Colonic mucosa (tissue), 4 donors: ENCODE results near the gene ADPGK. TPM values are rescaled to one million over a fixed set of nuclear protein-coding genes. Genes with fewer than 3 reads are reported as not detected.

Source experiments
- DNase-seq: peaks from one replicate; pipeline ENCODE4 v3.0.0-alpha.2; 2020
- H3K27ac ChIP-seq: fragments of 200-600 bp; one replicate; pipeline ENCODE4 v1.8.0; 2021
- H3K27me3 ChIP-seq: fragments of 200-600 bp; one replicate; pipeline ENCODE4 v1.8.0; 2021
- H3K36me3 ChIP-seq: fragments of 200-600 bp; one replicate; pipeline ENCODE4 v1.8.0; 2021
- H3K4me1 ChIP-seq: fragments of 200-600 bp; one replicate; pipeline ENCODE4 v1.8.0; 2021; ENCODE audit warnings: mild to moderate bottlenecking
- H3K4me3 ChIP-seq: fragments of 200-600 bp; one replicate; pipeline ENCODE4 v1.8.0; 2021
- H3K9ac ChIP-seq, 2 donors: one replicate each; pipeline ENCODE4 v1.7.0; 2013; ENCODE audit warnings: control low read depth in 2 of 2, low read depth in 2 of 2, low read length in 2 of 2
- H3K9me3 ChIP-seq: fragments of 200-600 bp; one replicate; pipeline ENCODE4 v1.8.0; 2021
- CTCF ChIP-seq: fragments of 200-600 bp; IDR thresholded peaks from one replicate; pipeline ENCODE4 v1.8.0; 2022; ENCODE audit warnings: antibody characterized with exemption, mild to moderate bottlenecking
- intact Hi-C: fragments of 100-400 bp; cut with DNase I; formaldehyde crosslinking; loops from one replicate; pipeline ENCODE4 v1.14.1; 2022
- total RNA-seq, 2 donors: library from RNA; stranded (reverse); fragmentation: NEBNext Ultra II Directional in 1 of 2; extraction: Animal tissue kit (Norgen Biotek cat#: 25700) in 1 of 2; gene quantifications; one replicate each; pipeline ENCODE4 v1.2.1, GENCODE V29; 2021
- donor health status: healthy.
- donor health status: DM: no; HTN: no; CAD: no.
- donor health status: DM: no; HTN: no; CAD: no.

Gene ADPGK
- total RNA-seq, 2 donors from 2014 or later: 29.8 to 44.6 TPM

DNA sequence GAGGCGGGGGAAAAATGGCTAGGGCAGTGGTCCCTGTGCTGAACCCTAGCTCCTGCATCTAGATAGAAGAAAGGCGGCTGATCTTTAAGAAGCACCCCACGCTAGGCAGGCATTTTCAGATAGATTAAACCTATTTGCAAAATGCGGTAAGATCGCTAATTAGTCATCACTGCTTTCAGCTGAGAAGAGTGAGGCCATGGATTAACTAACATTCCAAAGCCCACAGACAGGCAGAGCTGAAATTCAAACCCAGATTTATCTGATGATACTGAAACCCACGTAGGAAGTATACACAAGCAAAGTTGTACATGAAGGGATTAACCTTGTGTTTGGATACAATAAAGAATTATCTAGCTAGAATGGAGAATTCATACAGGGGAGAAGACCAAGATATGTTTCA is 4.8 kb downstream of the ADPGK start:
- no peaks in the 10 kb centered on the region for H3K27me3 ChIP-seq
- no peak for TF ChIP-seq CTCF
- peaks cover 10% of the 10 kb centered on the region for H3K4me1 ChIP-seq
- no peak for DNase-seq
- intact Hi-C loops: loop anchor here (10.0 kb wide), 1 partner anchor 496 kb away; no protein-coding TSS in a partner anchor
- no peaks in the 10 kb centered on the region for H3K36me3 ChIP-seq
- no peak overlapping the region for H3K4me3 ChIP-seq
- H3K9me3 ChIP-seq: no peaks in the 10 kb centered on the region
- H3K27ac ChIP-seq: no peak overlapping the region
- H3K9ac ChIP-seq: no peak overlapping the region

DNA sequence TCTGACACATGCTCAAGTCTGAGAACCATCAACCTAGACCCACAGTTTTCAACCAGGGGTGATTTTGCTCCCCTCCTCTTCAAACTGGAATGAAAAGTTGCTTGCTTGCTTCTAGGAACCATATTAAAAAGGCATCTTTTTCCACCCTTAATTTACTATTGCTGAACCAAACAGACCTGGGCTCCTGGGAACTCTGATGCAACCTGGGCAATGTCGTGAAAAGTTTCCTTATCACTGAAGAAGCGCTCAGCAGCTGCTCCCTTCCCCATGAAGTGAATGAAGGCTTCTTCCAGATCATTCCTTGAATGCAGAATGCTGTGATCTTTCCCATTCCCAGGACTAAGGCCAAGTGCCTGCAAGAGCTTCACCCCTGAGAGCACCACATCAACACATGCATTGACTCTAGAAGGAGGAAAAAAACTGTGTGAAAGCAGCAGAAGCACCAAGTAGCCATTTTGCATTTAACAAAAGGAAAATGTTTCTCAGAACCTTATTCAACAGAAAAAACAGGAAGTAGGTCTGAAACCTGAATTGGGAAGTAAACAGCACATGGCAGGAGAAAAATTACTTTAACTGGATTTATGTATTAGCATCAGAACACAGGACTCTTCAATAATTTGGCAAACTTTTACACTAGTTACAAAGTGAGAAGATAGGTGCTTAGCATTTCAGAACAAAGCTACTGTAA is 8.7 kb downstream of the ADPGK start:
- Histone ChIP-seq H3K27ac (no peak overlapping the region), H3K4me3 (no peak overlapping the region), H3K9ac (no peak overlapping the region), H3K36me3 (peaks cover 4% of the 10 kb centered on the region), H3K27me3 (no peaks in the 10 kb centered on the region), H3K9me3 (no peaks in the 10 kb centered on the region), H3K4me1 (no peaks in the 10 kb centered on the region)
- intact Hi-C loops: loop anchor here (10.0 kb wide), 1 partner anchor 500 kb away; no protein-coding TSS in a partner anchor
- DNase-seq: no peak
- TF ChIP-seq CTCF: no peak

DNA sequence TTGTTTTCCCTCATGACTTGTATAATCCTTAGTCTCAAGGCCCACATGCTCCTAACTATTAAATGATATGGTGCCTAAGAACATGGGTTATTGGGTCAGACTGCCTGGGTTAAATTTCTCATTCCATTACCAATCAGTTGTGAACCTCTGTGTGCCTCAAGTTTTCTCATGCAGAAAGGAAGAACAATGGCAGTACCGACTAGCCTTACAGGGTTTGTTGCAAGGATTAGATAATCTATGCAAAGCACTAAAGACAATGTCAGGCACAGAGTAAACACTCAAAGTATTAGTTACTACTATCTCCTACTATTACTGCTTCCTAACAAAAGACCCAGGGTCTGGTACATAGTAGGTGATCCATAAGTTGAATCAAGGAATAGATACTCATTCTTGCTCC is 12.2 kb downstream of the ADPGK start:
- no peak overlapping the region for H3K4me3 ChIP-seq
- TF ChIP-seq CTCF: no peak
- intact Hi-C loops: loop anchor here (10.0 kb wide), 1 partner anchor 503 kb away; no protein-coding TSS in a partner anchor
- H3K36me3 ChIP-seq: peaks cover 4% of the 10 kb centered on the region
- H3K4me1 ChIP-seq: no peaks in the 10 kb centered on the region
- H3K27me3 ChIP-seq: no peaks in the 10 kb centered on the region
- no peaks in the 10 kb centered on the region for H3K9me3 ChIP-seq
- DNase-seq: no peak
- no peak overlapping the region for H3K9ac ChIP-seq
- no peak overlapping the region for H3K27ac ChIP-seq

DNA sequence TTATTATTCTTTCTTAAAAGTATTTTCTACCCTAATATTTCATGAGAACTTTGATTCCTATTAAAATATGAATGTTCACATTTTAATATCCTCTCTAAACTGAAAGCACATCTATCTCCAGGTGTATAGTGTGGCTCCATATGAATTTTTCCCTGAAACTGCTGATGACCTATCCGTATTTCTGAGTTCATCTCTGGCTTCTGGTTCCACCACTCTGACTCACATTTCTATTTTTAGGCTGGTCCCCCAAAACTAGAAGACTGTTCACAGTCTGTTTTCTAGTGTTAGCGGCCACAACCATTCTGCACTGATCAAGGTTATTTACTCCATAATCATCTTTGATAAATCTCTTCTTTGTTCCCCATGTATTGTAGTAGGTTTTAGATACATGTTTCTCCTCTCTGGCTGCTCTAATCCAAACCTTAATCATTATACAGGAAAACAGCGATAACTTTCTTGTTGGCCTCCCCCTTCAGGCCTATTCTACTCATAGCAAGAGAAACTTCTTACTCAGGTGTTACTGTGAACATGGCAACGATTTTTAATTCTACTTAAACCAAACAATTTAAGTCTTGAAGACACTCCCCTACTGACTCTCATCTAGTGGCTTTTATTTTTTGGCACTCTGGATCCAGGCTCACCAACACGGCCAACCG is 12.8 kb downstream of the ADPGK start:
- DNase-seq: no peak
- Histone ChIP-seq H3K4me1 (no peaks in the 10 kb centered on the region), H3K9me3 (no peaks in the 10 kb centered on the region), H3K27me3 (no peaks in the 10 kb centered on the region), H3K27ac (no peak overlapping the region), H3K36me3 (peaks cover 4% of the 10 kb centered on the region), H3K9ac (no peak overlapping the region), H3K4me3 (no peak overlapping the region)
- intact Hi-C loops: loop anchor here (10.0 kb wide), 1 partner anchor 504 kb away; no protein-coding TSS in a partner anchor
- no peak for TF ChIP-seq CTCF

GRCh38 chr15:72766780-72767179 is 16.8 kb downstream of the ADPGK start:
- Histone ChIP-seq H3K27me3 (no peaks in the 10 kb centered on the region), H3K9me3 (no peaks in the 10 kb centered on the region), H3K36me3 (peaks cover 3% of the 10 kb centered on the region), H3K27ac (no peak overlapping the region), H3K9ac (no peak overlapping the region), H3K4me3 (no peak overlapping the region), H3K4me1 (no peaks in the 10 kb centered on the region)
- no peak for TF ChIP-seq CTCF
- intact Hi-C loops: no loop called here
- DNase-seq: no peak
